Measurements from ENCODE around the gene TFIP11. TPM values are rescaled to one million over a fixed set of nuclear protein-coding genes. Genes with fewer than 3 reads are reported as not detected.

Gene TFIP11
- total and polyA plus RNA-seq, 10 of the 15 experiments (the other 5 are each of a cell fraction or from before 2014, with no cell fraction given): 14.2 to 43.3 (median 31.9) TPM

GRCh38 chr22:26448941-26449340, 63.3 kb downstream of the TFIP11 start:
- Histone ChIP-seq H3K9ac (ENCODE audit: control insufficient read depth, insufficient read depth, low read length) (no peak overlapping the region), H3K79me2 (ENCODE audit: control insufficient read depth, insufficient read depth, low read length) (no peaks in the 10 kb centered on the region), H3K4me3 (no peak overlapping the region), H3K27me3 (replicated peaks in 1 of 2; ENCODE audit: control insufficient read depth in 2 of 2, insufficient read depth in 2 of 2, low read length in 1 of 2) (no peaks in the 10 kb centered on the region), H3K4me1 (ENCODE audit: control insufficient read depth, insufficient read depth, low read length) (no peaks in the 10 kb centered on the region), H3K36me3 (ENCODE audit: control insufficient read depth in 2 of 2, insufficient read depth in 2 of 2, low read length in 1 of 2) (peaks cover 6 to 17% of the 10 kb centered on the region in 2 experiments), H3K27ac (ENCODE audit: control insufficient read depth, insufficient read depth) (no peak overlapping the region), H2AFZ (ENCODE audit: control insufficient read depth, low read depth, low read length) (no peak overlapping the region), H4K20me1 (ENCODE audit: control insufficient read depth, insufficient read depth) (0 out of 2 replicates have a peak, but pooled peaks cover 3% of the 10 kb centered on the region), H3K4me2 (ENCODE audit: control insufficient read depth, insufficient read depth) (no peak overlapping the region), H3K9me3 (replicated peaks; ENCODE audit: control insufficient read depth, insufficient read depth, low read length) (no peaks in the 10 kb centered on the region)
- intact Hi-C loops (cut with micrococcal nuclease; ENCODE audit: unreplicated experiment) (no loop called here), in situ Hi-C loops (cut with MboI) (no loop called here)
- no peak for FAIRE-seq
- BruUV-seq (replicated peaks): no TSS peak
- ChIA-PET CTCF (interaction anchor here (0.6 to 1.2 kb wide), 3 partner anchors 12 to 412 kb away, joined by 3 to 5 read pairs (median 3); no protein-coding TSS in a partner anchor), POLR2A (interaction anchor here (0.6 to 0.7 kb wide), 2 partner anchors 14 to 30 kb away, joined by 5 to 9 read pairs; no protein-coding TSS in a partner anchor), SMC1A (ENCODE audit: uncharacterized antibody, unreplicated experiment) (no interaction called here), RAD21 (ENCODE audit: unreplicated experiment) (no interaction called here)
- no peak for ATAC-seq
- DNase-seq (ENCODE audit: low read depth, low spot score): no peak
- WGBS (ENCODE audit: insufficient coverage, insufficient replicate concordance, low lambda C conversion rate, missing lambda C conversion rate): 96% methylated on average over 6 of the region's 6 CpGs
- TF ChIP-seq MTA2 (IDR thresholded peaks at IDR 0.05; ENCODE audit: low read depth): no peak

- FAIRE-seq (no peak), DNase-seq (ENCODE audit: low read depth, low spot score) (no peak), ATAC-seq (no peak)
- TF ChIP-seq NFYB (IDR thresholded peaks at IDR 0.05; ENCODE audit: insufficient read depth, low read depth, low read length): no peak
- TF ChIP-seq POLR2AphosphoS2 (IDR thresholded peaks at IDR 0.05; ENCODE audit: low read depth, low read length): no peak
- H3K36me3 ChIP-seq (ENCODE audit: control insufficient read depth in 2 of 2, insufficient read depth in 2 of 2, low read length in 1 of 2): peaks cover 6 to 17% of the 10 kb centered on the region in 2 experiments
- SMC1A ChIA-PET (ENCODE audit: uncharacterized antibody, unreplicated experiment): no interaction called here
- in situ Hi-C loops (cut with MboI) (no loop called here), intact Hi-C loops (cut with micrococcal nuclease; ENCODE audit: unreplicated experiment) (no loop called here)
- no TSS peak for BruUV-seq (replicated peaks)
- no peak overlapping the region for H3K9ac ChIP-seq (ENCODE audit: control insufficient read depth, insufficient read depth, low read length)
- H3K27ac ChIP-seq (ENCODE audit: control insufficient read depth, insufficient read depth): no peak overlapping the region
- H3K4me3 ChIP-seq: no peak overlapping the region
- H3K4me1 ChIP-seq (ENCODE audit: control insufficient read depth, insufficient read depth, low read length): no peaks in the 10 kb centered on the region
- no peaks in the 10 kb centered on the region for H3K9me3 ChIP-seq (replicated peaks; ENCODE audit: control insufficient read depth, insufficient read depth, low read length)
- RAD21 ChIA-PET (ENCODE audit: unreplicated experiment): no interaction called here
- H3K79me2 ChIP-seq (ENCODE audit: control insufficient read depth, insufficient read depth, low read length): no peaks in the 10 kb centered on the region
- H2AFZ ChIP-seq (ENCODE audit: control insufficient read depth, low read depth, low read length): no peak overlapping the region
- POLR2A ChIA-PET: no interaction called here
- H3K27me3 ChIP-seq (replicated peaks in 1 of 2; ENCODE audit: control insufficient read depth in 2 of 2, insufficient read depth in 2 of 2, low read length in 1 of 2): no peaks in the 10 kb centered on the region
- CTCF ChIA-PET: interaction anchor here (0.8 to 1.2 kb wide), 2 partner anchors 12 to 17 kb away, joined by 3 to 5 read pairs; no protein-coding TSS in a partner anchor
- no peak overlapping the region for H3K4me2 ChIP-seq (ENCODE audit: control insufficient read depth, insufficient read depth)
- H4K20me1 ChIP-seq (ENCODE audit: control insufficient read depth, insufficient read depth): 0 out of 2 replicates have a peak, but pooled peaks cover 3% of the 10 kb centered on the region
- WGBS (ENCODE audit: insufficient coverage, insufficient replicate concordance, low lambda C conversion rate, missing lambda C conversion rate): 78% methylated on average over 5 of the region's 5 CpGs
These were observed 63.9 kb downstream of the TFIP11 start for GRCh38 chr22:26448334-26448733.

Measured in GM12878 (cell line).